Muscle of leg (tissue), 11 donors: ENCODE measurements around the gene SHISAL1. TPM values are rescaled to one million over a fixed set of nuclear protein-coding genes. Genes with fewer than 3 reads are reported as not detected.
A peak's percentile ranks its signal among the peaks of the same experiment; 100 is the strongest.
"Not testable (repeated sequence)": the region's sequence is repeated elsewhere in the genome, so short reads cannot be mapped to it uniquely, and the experiment has no call there.

Experiments
- DNase-seq: peaks from one replicate; pipeline ENCODE4 v3.0.0; 2013
- H3K27ac ChIP-seq: one replicate; pipeline ENCODE4 v1.5.1; 2013; ENCODE audit warnings: mild to moderate bottlenecking, low read length, control low read depth
- H3K27me3 ChIP-seq: one replicate; pipeline ENCODE4 v1.6.1; 2013; ENCODE audit warnings: low read length; ENCODE audit not compliant: control insufficient read depth, insufficient read depth
- H3K36me3 ChIP-seq: one replicate; pipeline ENCODE4 v1.6.1; 2013; ENCODE audit warnings: low read length; ENCODE audit not compliant: control insufficient read depth, insufficient read depth
- H3K4me1 ChIP-seq: one replicate; pipeline ENCODE4 v1.6.1; 2013; ENCODE audit warnings: low read length; ENCODE audit not compliant: control insufficient read depth, insufficient read depth
- H3K4me3 ChIP-seq: one replicate; pipeline ENCODE4 v1.5.1; 2013; ENCODE audit warnings: low read length, control low read depth
- H3K9me3 ChIP-seq: replicated peaks from 2 replicates; pipeline ENCODE4 v1.6.1; 2013; ENCODE audit warnings: low read depth, low read length; ENCODE audit not compliant: control insufficient read depth
- WGBS: methylation state at CpG from one replicate; pipeline ENCODE4 v1.1.5; 2013; ENCODE audit warnings: missing lambda C conversion rate; ENCODE audit not compliant: insufficient coverage; 5-methylcytosine and 5-hydroxymethylcytosine counted together
- polyA plus RNA-seq, 8 donors: library from polyadenylated mRNA; unstranded; fragments of 120-200 nt; gene quantifications; one replicate each; pipeline versions ENCODE4 v1.2.1 to v1.2.3, GENCODE V29; 2013; ENCODE audit warnings: inconsistent platforms in 1 of 8, low replicate concordance in 1 of 8; ENCODE audit not compliant: insufficient read length in 8 of 8, insufficient read depth in 1 of 8
- total RNA-seq: library from RNA; stranded (reverse); fragments of 120-200 nt; gene quantifications from one replicate; pipeline ENCODE4 v1.2.4, GENCODE V29; 2013

The SHISAL1 gene
- total and polyA plus RNA-seq, 9 donors: 8.6 to 20.5 (median 12.6) TPM

- H3K27ac ChIP-seq: no peak overlapping the region
- H3K4me3 ChIP-seq: no peak overlapping the region
- peaks cover 51% of the 10 kb centered on the region for H3K4me1 ChIP-seq
- no peaks in the 10 kb centered on the region for H3K9me3 ChIP-seq
- peaks cover 64% of the 10 kb centered on the region for H3K27me3 ChIP-seq
- no peak for DNase-seq
- H3K36me3 ChIP-seq: no peaks in the 10 kb centered on the region
- 69% methylated on average over 5 of the region's 5 CpGs for WGBS
Measured at GRCh38 chr22:44328762-44329161, 16.0 kb upstream of the SHISAL1 start.

- H3K27me3 ChIP-seq: peaks cover 59% of the 10 kb centered on the region
- no peak for DNase-seq
- peaks cover 51% of the 10 kb centered on the region for H3K4me1 ChIP-seq
Measured at GRCh38 chr22:44328326-44328725, 15.6 kb upstream of the SHISAL1 start.

GRCh38 chr22:44326491-44326885 lies 13.7 kb upstream of the SHISAL1 start:
- no peaks in the 10 kb centered on the region for H3K9me3 ChIP-seq
- peak overlapping the region; percentile 73 for H3K27ac ChIP-seq
- 60% methylated on average over 4 of the region's 7 CpGs for WGBS
- peaks cover 45% of the 10 kb centered on the region for H3K27me3 ChIP-seq
- peak overlapping the region; percentile 47 for H3K4me3 ChIP-seq
- H3K4me1 ChIP-seq: peaks cover 48% of the 10 kb centered on the region
- DNase-seq: no peak
- no peaks in the 10 kb centered on the region for H3K36me3 ChIP-seq

More at GRCh38 chr22:44328326-44328725, 15.6 kb upstream of the SHISAL1 start:
- WGBS: 92% methylated on average over 6 of the region's 6 CpGs
- no peak overlapping the region for H3K4me3 ChIP-seq
- no peaks in the 10 kb centered on the region for H3K9me3 ChIP-seq
- no peaks in the 10 kb centered on the region for H3K36me3 ChIP-seq
- H3K27ac ChIP-seq: no peak overlapping the region

DNA sequence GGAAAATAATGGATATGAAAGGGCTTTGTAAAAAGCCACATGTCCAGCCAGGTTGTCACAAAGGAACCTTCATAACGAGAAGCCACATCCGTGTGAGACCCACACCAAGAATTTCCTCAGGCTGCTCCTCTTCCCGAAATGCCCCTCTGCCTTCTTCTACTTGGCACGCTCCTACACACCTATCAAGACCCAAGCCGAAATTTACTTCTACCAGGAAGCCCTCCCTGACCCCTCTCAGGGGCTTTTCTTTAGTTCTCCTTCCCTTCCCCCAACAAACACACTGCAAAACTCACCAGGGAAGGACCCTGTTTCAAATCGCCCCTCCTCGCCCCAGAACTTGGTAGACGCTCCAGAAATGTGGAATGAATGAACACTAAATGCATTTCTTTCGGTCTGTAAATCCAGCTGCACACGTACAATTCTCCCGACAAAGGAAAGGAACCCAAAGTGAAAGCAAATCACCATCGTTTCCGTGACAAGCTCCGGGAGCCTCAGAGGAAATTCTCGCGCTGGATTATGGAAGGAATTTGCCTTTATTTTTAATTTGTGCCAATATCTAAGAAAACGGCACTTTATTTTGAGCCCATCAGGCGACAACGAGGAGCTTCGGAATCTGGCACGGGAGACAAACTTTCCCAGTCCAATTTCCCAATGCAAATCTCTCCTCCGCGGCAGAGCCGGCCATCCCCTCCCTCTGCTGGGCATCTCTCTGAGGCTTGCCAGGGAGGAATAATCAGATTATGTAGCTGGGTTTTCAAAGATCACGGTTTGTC lies 13.2 kb upstream of the SHISAL1 start:
- peak overlapping the region; percentile 47 for H3K4me3 ChIP-seq
- H3K9me3 ChIP-seq: no peaks in the 10 kb centered on the region
- WGBS: 42% methylated on average over 6 of the region's 25 CpGs
- peak overlapping the region; percentile 73 for H3K27ac ChIP-seq
- peaks cover 41% of the 10 kb centered on the region for H3K27me3 ChIP-seq
- peak; percentile 85 for DNase-seq
- H3K36me3 ChIP-seq: no peaks in the 10 kb centered on the region
- peaks cover 45% of the 10 kb centered on the region for H3K4me1 ChIP-seq

GRCh38 chr22:44323140-44323790 lies 10.5 kb upstream of the SHISAL1 start:
- not testable (repeated sequence) for H3K36me3 ChIP-seq, H3K9me3 ChIP-seq, H3K27ac ChIP-seq, H3K4me3 ChIP-seq, DNase-seq
- Histone ChIP-seq H3K27me3 (peaks cover 17% of the 10 kb centered on the region), H3K4me1 (peaks cover 42% of the 10 kb centered on the region)
- no CpG with 5 or more reads among the region's 1 CpG for WGBS

- H3K9me3 ChIP-seq: no peaks in the 10 kb centered on the region
- 67% methylated on average over 2 of the region's 9 CpGs for WGBS
Measured at GRCh38 chr22:44319685-44320084, 6.9 kb upstream of the SHISAL1 start.

DNA sequence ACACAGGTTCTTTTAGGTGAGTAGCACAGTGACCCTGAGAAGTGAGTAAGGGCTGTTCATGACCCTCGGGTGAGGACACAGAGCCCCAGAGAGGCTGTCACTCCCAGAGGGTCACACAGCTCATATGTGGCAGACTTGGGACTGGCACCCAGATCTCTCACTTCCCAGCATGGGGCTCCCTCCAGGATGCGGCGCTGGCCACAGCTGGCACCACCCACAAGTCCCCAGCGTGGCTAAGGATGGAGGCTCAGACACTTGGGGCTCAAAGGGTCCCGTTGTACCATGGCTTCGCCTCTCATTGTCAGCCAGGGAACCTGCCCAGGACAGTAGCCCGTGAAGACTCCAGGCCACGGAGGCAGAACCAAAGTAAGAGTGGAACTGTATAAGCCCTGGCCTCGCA lies 6.0 kb upstream of the SHISAL1 start:
- no peaks in the 10 kb centered on the region for H3K9me3 ChIP-seq
- peaks cover 25% of the 10 kb centered on the region for H3K4me1 ChIP-seq
- H3K36me3 ChIP-seq: no peaks in the 10 kb centered on the region
- 85% methylated on average over 7 of the region's 9 CpGs for WGBS
- H3K27ac ChIP-seq: no peak overlapping the region
- H3K4me3 ChIP-seq: no peak overlapping the region
- DNase-seq: no peak
- H3K27me3 ChIP-seq: peaks cover 2% of the 10 kb centered on the region

More at GRCh38 chr22:44319685-44320084, 6.9 kb upstream of the SHISAL1 start:
- no peak for DNase-seq
- Histone ChIP-seq H3K4me3 (no peak overlapping the region), H3K4me1 (peaks cover 31% of the 10 kb centered on the region), H3K36me3 (no peaks in the 10 kb centered on the region), H3K27me3 (peaks cover 2% of the 10 kb centered on the region), H3K27ac (no peak overlapping the region)

DNA sequence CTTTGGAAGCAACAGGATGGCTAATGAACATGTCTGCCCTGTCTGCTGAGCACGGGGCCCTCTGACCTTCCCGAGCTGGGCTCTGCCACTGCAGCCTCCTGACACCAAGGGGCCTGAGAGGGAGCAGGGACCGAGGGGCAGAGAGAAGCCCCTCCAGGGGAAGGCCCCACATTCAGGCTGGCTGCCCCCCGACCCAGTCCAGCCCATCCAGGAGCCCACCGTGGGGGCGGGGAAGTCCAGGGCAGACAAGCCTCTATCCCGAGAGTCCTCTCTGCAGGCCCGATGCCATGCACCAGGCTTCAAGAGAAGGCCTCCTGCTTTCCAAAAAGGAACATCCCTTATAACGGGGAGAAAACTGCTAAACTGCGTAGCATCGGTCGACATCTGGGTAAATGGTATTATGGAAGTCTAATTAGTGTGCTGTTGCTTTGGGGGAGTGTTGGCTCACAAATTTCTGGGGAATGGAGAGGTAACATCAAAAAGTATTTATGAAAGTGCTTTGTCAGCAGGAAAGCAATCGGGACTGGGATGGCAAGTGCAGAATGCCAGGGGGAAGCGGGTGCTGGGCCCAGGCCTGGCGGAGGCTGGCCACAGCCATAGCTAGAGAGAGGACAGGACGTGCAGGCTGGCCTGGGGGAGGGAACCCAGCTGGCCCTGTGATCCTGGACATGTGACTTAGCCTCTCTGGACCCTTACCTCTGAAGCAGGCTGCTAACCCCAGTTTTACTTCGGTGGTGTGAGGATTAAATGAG lies 5.3 kb upstream of the SHISAL1 start:
- Histone ChIP-seq H3K27me3 (peaks cover 2% of the 10 kb centered on the region), H3K36me3 (no peaks in the 10 kb centered on the region), H3K4me1 (peaks cover 25% of the 10 kb centered on the region), H3K4me3 (no peak overlapping the region), H3K27ac (no peak overlapping the region), H3K9me3 (no peaks in the 10 kb centered on the region)
- WGBS: 67% methylated on average over 12 of the region's 17 CpGs
- no peak for DNase-seq

GRCh38 chr22:44317123-44317444 lies 4.3 kb upstream of the SHISAL1 start:
- Histone ChIP-seq H3K27ac (no peak overlapping the region), H3K9me3 (no peaks in the 10 kb centered on the region), H3K4me3 (no peak overlapping the region), H3K36me3 (no peaks in the 10 kb centered on the region), H3K27me3 (peaks cover 2% of the 10 kb centered on the region), H3K4me1 (peaks cover 25% of the 10 kb centered on the region)
- DNase-seq: peak; percentile 34
- 65% methylated on average over 13 of the region's 18 CpGs for WGBS
